Naive thymus-derived CD4-positive, alpha-beta T cell (primary cell): ENCODE measurements around the gene CADM1. TPM values are rescaled to one million over a fixed set of nuclear protein-coding genes. Genes with fewer than 3 reads are reported as not detected.

Source experiments
- ATAC-seq: fragments of 150-1000 bp; cut with Tn5 transposase; 2 replicates; pipeline ENCODE4 v1.10.0; 2021; ENCODE audit warnings: mild to moderate bottlenecking, moderate library complexity
- CTCF ChIA-PET: fragments of 350-600 bp; sonication (Branson Sonifier 250); formaldehyde crosslinking; loops from one replicate; lab custom pipeline; 2021; ENCODE audit warnings: antibody characterized with exemption; lab: Charles Lee
- POLR2A ChIA-PET: fragments of 350-600 bp; sonication (Branson Sonifier 250); formaldehyde crosslinking; loops from one replicate; lab custom pipeline; 2021; ENCODE audit warnings: antibody characterized with exemption, inconsistent platforms; lab: Charles Lee
- DNase-seq, 9 donors: peaks; one replicate each; pipeline versions ENCODE4 v3.0.0 to v3.0.0-alpha.2; 2020 to 2022; ENCODE audit warnings: mixed read lengths in 1 of 9
- H3K27ac ChIP-seq: one replicate; pipeline ENCODE4 v1.7.0; 2013; ENCODE audit warnings: mild to moderate bottlenecking, low read depth, low read length, moderate library complexity
- H3K27me3 ChIP-seq, 2 donors: one replicate each; pipeline ENCODE4 v1.7.0; 2013; ENCODE audit warnings: low read length in 2 of 2, mild to moderate bottlenecking in 2 of 2, moderate library complexity in 2 of 2; ENCODE audit not compliant: control insufficient read depth in 2 of 2, insufficient read depth in 2 of 2
- H3K36me3 ChIP-seq, 3 experiments: 1 replicate in 2 of 3; 2 replicates in 1 of 3; pipeline ENCODE4 v1.7.0; 2013; ENCODE audit warnings: low read length in 3 of 3, mild to moderate bottlenecking in 3 of 3, moderate library complexity in 1 of 3; ENCODE audit not compliant: insufficient read depth in 3 of 3, control insufficient read depth in 2 of 3
- H3K4me1 ChIP-seq, 2 donors: one replicate each; pipeline ENCODE4 v1.7.0; 2013; ENCODE audit warnings: low read length in 2 of 2, mild to moderate bottlenecking in 2 of 2, moderate library complexity in 1 of 2; ENCODE audit not compliant: control insufficient read depth in 2 of 2, insufficient read depth in 2 of 2
- H3K4me3 ChIP-seq: 2 replicates; pipeline ENCODE4 v1.7.0; 2013; ENCODE audit warnings: mild to moderate bottlenecking, low read length
- H3K9me3 ChIP-seq, 3 experiments: 1 replicate in 2 of 3; 2 replicates in 1 of 3; pipeline ENCODE4 v1.7.0; 2013; ENCODE audit warnings: low read length in 3 of 3; ENCODE audit not compliant: control insufficient read depth in 2 of 3
- H3K27ac Mint-ChIP-seq, 9 donors: one replicate each; pipeline ENCODE4 v1.8.0; 2020 to 2022; ENCODE audit warnings: mixed read lengths in 9 of 9, mild to moderate bottlenecking in 8 of 9, moderate library complexity in 5 of 9, inconsistent platforms in 2 of 9
- H3K27me3 Mint-ChIP-seq, 5 donors: one replicate each; pipeline ENCODE4 v1.8.0; 2021 to 2022; ENCODE audit warnings: mixed read lengths in 5 of 5, mild to moderate bottlenecking in 1 of 5
- H3K36me3 Mint-ChIP-seq, 5 donors: one replicate each; pipeline ENCODE4 v1.8.0; 2020 to 2022; ENCODE audit warnings: mixed read lengths in 5 of 5, mild to moderate bottlenecking in 3 of 5, inconsistent platforms in 1 of 5
- H3K4me1 Mint-ChIP-seq, 7 donors: one replicate each; pipeline ENCODE4 v1.8.0; 2020 to 2022; ENCODE audit warnings: mixed read lengths in 7 of 7, mild to moderate bottlenecking in 3 of 7, inconsistent platforms in 1 of 7
- H3K4me3 Mint-ChIP-seq, 10 donors: one replicate each; pipeline ENCODE4 v1.8.0; 2020 to 2022; ENCODE audit warnings: mild to moderate bottlenecking in 10 of 10, mixed read lengths in 10 of 10, moderate library complexity in 6 of 10, inconsistent platforms in 2 of 10
- H3K9me3 Mint-ChIP-seq, 11 donors: one replicate each; pipeline ENCODE4 v1.8.0; 2020 to 2022; ENCODE audit warnings: mixed read lengths in 11 of 11, mild to moderate bottlenecking in 4 of 11, inconsistent platforms in 1 of 11, moderate library complexity in 1 of 11
- intact Hi-C, 2 donors: fragments of 100-400 bp; cut with micrococcal nuclease; formaldehyde crosslinking; loops; one replicate each; pipeline ENCODE4 v1.15.1; 2023
- polyA plus RNA-seq, 2 donors: library from polyadenylated mRNA; unstranded; fragments of 300-500 nt; fragmentation: Illumina TruSeq; gene quantifications; one replicate each; pipeline ENCODE4 v1.2.3, GENCODE V29; 2021
- total RNA-seq, 6 experiments: library from RNA in 5 of 6; stranded (reverse) in 5 of 6; gene quantifications; 1 replicate in 5 of 6; 2 replicates in 1 of 6; pipeline ENCODE4 v1.2.3 and lab custom pipeline; 2021 to 2026

The CADM1 gene
- total and polyA plus RNA-seq, 7 experiments from 2014 or later: 0.29 to 2.7 (median 0.69) TPM

- no peak overlapping the region for H3K27ac Mint-ChIP-seq
- H3K27me3 Mint-ChIP-seq: peaks cover 0 to 26% (median 8%) of the 10 kb centered on the region in 5 donors
- Histone ChIP-seq H3K4me1 (no peaks in the 10 kb centered on the region), H3K9me3 (no peaks in the 10 kb centered on the region), H3K27me3 (no peaks in the 10 kb centered on the region), H3K36me3 (no peaks in the 10 kb centered on the region), H3K4me3 (no peak overlapping the region), H3K27ac (no peak overlapping the region)
- H3K36me3 Mint-ChIP-seq: no peaks in the 10 kb centered on the region
- ChIA-PET CTCF (no interaction called here), POLR2A (no interaction called here)
- H3K4me3 Mint-ChIP-seq: no peak overlapping the region
- H3K4me1 Mint-ChIP-seq: no peaks in the 10 kb centered on the region
- no peak for ATAC-seq
- intact Hi-C loops: no loop called here
- H3K9me3 Mint-ChIP-seq: peaks cover 0 to 6% (median 0%) of the 10 kb centered on the region in 11 donors
- DNase-seq: no peak
Observed at GRCh38 chr11:115545581-115546210, 41.5 kb upstream of the CADM1 start.

- no peak overlapping the region for H3K27ac ChIP-seq
- H3K4me1 ChIP-seq: no peaks in the 10 kb centered on the region
- Mint-ChIP-seq H3K9me3 (peaks cover 0 to 6% (median 0%) of the 10 kb centered on the region in 11 donors), H3K27ac (no peak overlapping the region), H3K36me3 (no peaks in the 10 kb centered on the region), H3K4me3 (no peak overlapping the region), H3K4me1 (no peaks in the 10 kb centered on the region), H3K27me3 (peaks cover 0 to 27% (median 8%) of the 10 kb centered on the region in 5 donors)
- no peak for DNase-seq
- ATAC-seq: no peak
- H3K27me3 ChIP-seq: no peaks in the 10 kb centered on the region
- ChIA-PET POLR2A (no interaction called here), CTCF (no interaction called here)
- H3K36me3 ChIP-seq: no peaks in the 10 kb centered on the region
- no peak overlapping the region for H3K4me3 ChIP-seq
- H3K9me3 ChIP-seq: no peaks in the 10 kb centered on the region
- intact Hi-C loops: no loop called here
Observed at GRCh38 chr11:115544422-115544948, 40.3 kb upstream of the CADM1 start.

GRCh38 chr11:115541518-115541917, 37.3 kb upstream of the CADM1 start:
- H3K4me3 Mint-ChIP-seq: no peak overlapping the region

GRCh38 chr11:115539844-115540243, 35.6 kb upstream of the CADM1 start:
- DNase-seq (no peak), ATAC-seq (no peak)
- CTCF ChIA-PET: no interaction called here
- Histone ChIP-seq H3K9me3 (no peaks in the 10 kb centered on the region), H3K4me1 (no peaks in the 10 kb centered on the region), H3K4me3 (no peak overlapping the region), H3K27ac (no peak overlapping the region), H3K27me3 (no peaks in the 10 kb centered on the region), H3K36me3 (no peaks in the 10 kb centered on the region)
- POLR2A ChIA-PET: interaction anchor here (0.6 kb wide), 1 partner anchor 39 kb away, joined by 3 read pairs; no protein-coding TSS in a partner anchor
- intact Hi-C loops: no loop called here
- peaks cover 0 to 35% (median 7%) of the 10 kb centered on the region in 5 donors for H3K27me3 Mint-ChIP-seq
- peaks cover 0 to 6% (median 0%) of the 10 kb centered on the region in 11 donors for H3K9me3 Mint-ChIP-seq
- H3K27ac Mint-ChIP-seq: no peak overlapping the region
- H3K4me1 Mint-ChIP-seq: no peaks in the 10 kb centered on the region
- no peak overlapping the region for H3K4me3 Mint-ChIP-seq
- no peaks in the 10 kb centered on the region for H3K36me3 Mint-ChIP-seq

More at GRCh38 chr11:115541518-115541917, 37.3 kb upstream of the CADM1 start:
- Mint-ChIP-seq H3K4me1 (no peaks in the 10 kb centered on the region), H3K36me3 (no peaks in the 10 kb centered on the region), H3K27me3 (peaks cover 0 to 23% (median 8%) of the 10 kb centered on the region in 5 donors), H3K9me3 (peaks cover 0 to 4% (median 0%) of the 10 kb centered on the region in 11 donors), H3K27ac (no peak overlapping the region)
- CTCF ChIA-PET: no interaction called here
- no peaks in the 10 kb centered on the region for H3K9me3 ChIP-seq
- ATAC-seq (no peak), DNase-seq (no peak)
- POLR2A ChIA-PET: no interaction called here
- no peak overlapping the region for H3K4me3 ChIP-seq
- no peaks in the 10 kb centered on the region for H3K27me3 ChIP-seq
- no peaks in the 10 kb centered on the region for H3K36me3 ChIP-seq
- H3K27ac ChIP-seq: no peak overlapping the region
- intact Hi-C loops: no loop called here
- H3K4me1 ChIP-seq: no peaks in the 10 kb centered on the region

- peaks cover 0 to 6% (median 1%) of the 10 kb centered on the region in 11 donors for H3K9me3 Mint-ChIP-seq
- DNase-seq (no peak), ATAC-seq (no peak)
- Histone ChIP-seq H3K4me3 (no peak overlapping the region), H3K27ac (no peak overlapping the region), H3K36me3 (no peaks in the 10 kb centered on the region), H3K9me3 (no peaks in the 10 kb centered on the region), H3K27me3 (no peaks in the 10 kb centered on the region), H3K4me1 (no peaks in the 10 kb centered on the region)
- H3K27me3 Mint-ChIP-seq: peaks cover 0 to 36% (median 14%) of the 10 kb centered on the region in 5 donors
- no peaks in the 10 kb centered on the region for H3K36me3 Mint-ChIP-seq
- no peak overlapping the region for H3K4me3 Mint-ChIP-seq
- ChIA-PET POLR2A (no interaction called here), CTCF (no interaction called here)
- H3K4me1 Mint-ChIP-seq: no peaks in the 10 kb centered on the region
- no peak overlapping the region for H3K27ac Mint-ChIP-seq
- intact Hi-C loops: no loop called here
Observed at GRCh38 chr11:115535781-115536180, 31.6 kb upstream of the CADM1 start.

- Histone ChIP-seq H3K36me3 (no peaks in the 10 kb centered on the region), H3K9me3 (no peaks in the 10 kb centered on the region), H3K4me3 (no peak overlapping the region), H3K27ac (no peak overlapping the region), H3K27me3 (no peaks in the 10 kb centered on the region), H3K4me1 (no peaks in the 10 kb centered on the region)
- Mint-ChIP-seq H3K27me3 (peaks cover 0 to 17% (median 12%) of the 10 kb centered on the region in 5 donors), H3K9me3 (peaks cover 0 to 5% (median 2%) of the 10 kb centered on the region in 11 donors), H3K4me3 (no peak overlapping the region), H3K27ac (no peak overlapping the region), H3K36me3 (no peaks in the 10 kb centered on the region), H3K4me1 (no peaks in the 10 kb centered on the region)
- POLR2A ChIA-PET: no interaction called here
- no peak for ATAC-seq
- CTCF ChIA-PET: no interaction called here
- intact Hi-C loops: no loop called here
- DNase-seq: no peak
Observed at GRCh38 chr11:115530752-115531151, 26.5 kb upstream of the CADM1 start.

- CTCF ChIA-PET: no interaction called here
Observed at GRCh38 chr11:115528225-115528624, 24.0 kb upstream of the CADM1 start.

More at GRCh38 chr11:115528225-115528624, 24.0 kb upstream of the CADM1 start:
- no peaks in the 10 kb centered on the region for H3K9me3 ChIP-seq
- ATAC-seq (no peak), DNase-seq (no peak)
- H3K36me3 ChIP-seq: no peaks in the 10 kb centered on the region
- H3K4me1 ChIP-seq: no peaks in the 10 kb centered on the region
- no peak overlapping the region for H3K4me3 Mint-ChIP-seq
- POLR2A ChIA-PET: no interaction called here
- no peaks in the 10 kb centered on the region for H3K27me3 ChIP-seq
- no peaks in the 10 kb centered on the region for H3K36me3 Mint-ChIP-seq
- no peak overlapping the region for H3K27ac Mint-ChIP-seq
- intact Hi-C loops: no loop called here
- H3K27me3 Mint-ChIP-seq: peaks cover 0 to 16% (median 8%) of the 10 kb centered on the region in 5 donors
- peaks cover 0 to 5% (median 0%) of the 10 kb centered on the region in 11 donors for H3K9me3 Mint-ChIP-seq
- H3K27ac ChIP-seq: no peak overlapping the region
- H3K4me3 ChIP-seq: no peak overlapping the region
- no peaks in the 10 kb centered on the region for H3K4me1 Mint-ChIP-seq
